IPS-18c (cell line): ENCODE data around the gene HLA-DQB1.
"Not testable (repeated sequence)": the region's sequence is repeated elsewhere in the genome, so short reads cannot be mapped to it uniquely, and the experiment has no call there.

ENCODE experiments used
- H3K4me3 ChIP-seq: 2 replicates; pipeline ENCODE4 v1.7.0; 2013; ENCODE audit warnings: low read depth, mild to moderate bottlenecking, low read length, moderate library complexity; ENCODE audit not compliant: insufficient read depth
- H3K9me3 ChIP-seq: one replicate; pipeline ENCODE4 v1.6.1; 2013; ENCODE audit warnings: mild to moderate bottlenecking, low read length, moderate library complexity; ENCODE audit not compliant: control insufficient read depth, insufficient read depth

Gene HLA-DQB1

GRCh38 chr6:32639440-32640394, 26.7 kb downstream of the HLA-DQB1 start:
- Histone ChIP-seq H3K4me3 (no peak overlapping the region), H3K9me3 (no peaks in the 10 kb centered on the region)

GRCh38 chr6:32638532-32639219, 27.8 kb downstream of the HLA-DQB1 start:
- Histone ChIP-seq H3K9me3 (no peaks in the 10 kb centered on the region), H3K4me3 (no peak overlapping the region)

- Histone ChIP-seq H3K9me3 (no peaks in the 10 kb centered on the region), H3K4me3 (no peak overlapping the region)
These were observed 28.6 kb downstream of the HLA-DQB1 start for GRCh38 chr6:32637883-32638282.

DNA sequence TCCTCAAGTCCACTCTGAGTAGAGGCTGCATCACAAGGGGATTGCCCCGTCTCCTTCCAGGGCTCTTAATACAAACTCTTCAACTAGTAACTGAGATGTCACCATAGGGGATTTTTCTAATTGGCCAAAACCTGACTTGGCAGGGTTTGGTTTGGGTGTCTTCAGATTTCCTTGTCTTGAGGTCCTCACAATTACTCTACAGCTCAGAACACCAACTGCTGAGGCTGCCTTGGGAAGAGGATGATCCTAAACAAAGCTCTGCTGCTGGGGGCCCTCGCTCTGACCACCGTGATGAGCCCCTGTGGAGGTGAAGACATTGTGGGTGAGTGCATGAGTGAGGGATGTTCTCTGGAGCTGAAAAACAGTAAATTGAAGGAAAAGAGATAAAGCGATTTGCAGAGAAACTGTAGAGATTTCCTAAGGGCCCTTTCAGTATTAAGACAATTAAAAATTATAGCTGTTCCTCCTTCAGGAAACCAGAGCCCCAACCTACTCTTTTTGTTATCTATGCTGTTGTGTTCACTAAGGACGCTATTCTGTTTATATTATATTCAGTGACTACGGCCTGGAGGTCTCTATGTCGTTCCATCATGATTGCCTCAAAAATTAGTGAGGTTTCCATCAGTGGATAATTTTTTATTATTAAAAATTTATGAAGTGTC, 29.1 kb downstream of the HLA-DQB1 start, which contains the start of gene HLA-DQA1:
Gene HLA-DQA1 (plus strand): TSS at position 188 of the 662 bp plus-strand sequence. CDS start 53 bp downstream, at position 241.
- Histone ChIP-seq H3K9me3 (no peaks in the 10 kb centered on the region), H3K4me3 (no peak within 1 kb of the TSS)

DNA sequence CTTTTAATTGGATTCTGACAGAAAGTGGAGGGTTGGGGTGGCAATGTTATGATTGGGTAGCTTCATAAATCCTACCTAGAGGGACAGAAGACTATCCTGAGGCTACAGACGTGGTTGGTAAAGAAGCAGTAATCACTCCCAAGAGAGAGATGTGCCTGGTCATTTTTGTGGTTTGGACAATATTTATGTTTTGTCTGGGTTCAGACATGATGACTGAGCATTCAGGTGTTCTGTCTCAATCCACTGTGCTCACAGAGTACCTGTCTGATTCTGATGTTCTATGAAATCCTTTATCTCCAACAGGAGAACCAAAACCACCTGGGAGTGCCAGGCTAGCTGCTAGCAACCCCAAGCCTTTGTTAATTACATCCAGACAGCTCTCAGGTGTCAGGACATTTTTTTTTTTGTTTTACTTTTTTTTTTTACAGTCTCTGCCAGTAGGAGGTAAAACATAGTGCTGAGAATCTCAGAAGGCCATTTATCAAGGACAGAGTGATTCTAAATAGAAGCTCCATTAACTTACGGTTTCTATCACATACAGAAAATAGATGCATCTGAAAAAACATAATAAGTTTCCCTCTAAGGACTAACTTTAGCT, 30.8 kb downstream of the HLA-DQB1 start:
- H3K4me3 ChIP-seq: no peak overlapping the region
- no peaks in the 10 kb centered on the region for H3K9me3 ChIP-seq

- not testable (repeated sequence) for H3K9me3 ChIP-seq, H3K4me3 ChIP-seq
These were observed 36.7 kb downstream of the HLA-DQB1 start for GRCh38 chr6:32629793-32630192.

DNA sequence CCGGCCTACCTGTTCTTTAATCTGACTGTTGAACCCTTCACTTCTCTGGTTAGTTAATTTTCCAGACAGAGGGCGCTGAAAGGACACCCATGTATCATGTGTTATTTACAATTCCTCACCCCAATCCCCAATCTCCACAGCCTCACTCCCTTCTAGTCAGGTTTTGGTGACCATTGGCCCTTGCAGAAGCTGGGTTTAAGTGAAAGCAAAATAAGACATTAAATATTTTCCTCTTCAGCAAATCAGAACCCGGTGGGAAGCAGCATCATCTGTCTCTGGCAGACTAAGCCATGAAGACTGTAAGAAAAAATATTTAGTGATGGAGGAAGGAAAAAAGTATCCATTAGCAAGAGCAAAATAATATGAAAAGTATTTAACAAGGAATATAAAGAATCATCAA, 38.6 kb downstream of the HLA-DQB1 start:
- H3K9me3 ChIP-seq: no peaks in the 10 kb centered on the region
- no peak overlapping the region for H3K4me3 ChIP-seq

- no peak overlapping the region for H3K4me3 ChIP-seq
- no peaks in the 10 kb centered on the region for H3K9me3 ChIP-seq
These were observed 39.2 kb downstream of the HLA-DQB1 start for GRCh38 chr6:32627249-32627648.

DNA sequence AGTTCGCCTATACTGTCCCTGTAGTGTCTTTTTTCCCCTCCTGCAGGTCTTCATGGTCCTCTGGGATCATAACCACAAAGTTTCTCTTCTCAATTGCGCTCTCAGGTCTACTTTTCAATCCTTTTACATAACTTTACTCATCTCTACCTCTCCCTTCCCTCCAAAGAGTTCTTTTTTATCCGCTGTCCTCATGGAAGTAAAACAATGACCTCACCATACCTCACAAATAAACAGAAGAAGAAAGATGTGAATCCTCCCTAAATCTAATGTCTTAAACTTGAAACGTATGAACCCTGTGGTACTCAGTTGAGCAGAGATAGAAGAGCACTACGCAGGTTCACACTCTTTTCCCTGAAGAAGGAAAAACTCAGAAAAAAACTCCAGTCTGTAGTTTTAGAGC, 41.3 kb downstream of the HLA-DQB1 start:
- H3K9me3 ChIP-seq: no peaks in the 10 kb centered on the region
- H3K4me3 ChIP-seq: no peak overlapping the region

GRCh38 chr6:32624565-32624964, 41.9 kb downstream of the HLA-DQB1 start:
- Histone ChIP-seq H3K4me3 (no peak overlapping the region), H3K9me3 (no peaks in the 10 kb centered on the region)

DNA sequence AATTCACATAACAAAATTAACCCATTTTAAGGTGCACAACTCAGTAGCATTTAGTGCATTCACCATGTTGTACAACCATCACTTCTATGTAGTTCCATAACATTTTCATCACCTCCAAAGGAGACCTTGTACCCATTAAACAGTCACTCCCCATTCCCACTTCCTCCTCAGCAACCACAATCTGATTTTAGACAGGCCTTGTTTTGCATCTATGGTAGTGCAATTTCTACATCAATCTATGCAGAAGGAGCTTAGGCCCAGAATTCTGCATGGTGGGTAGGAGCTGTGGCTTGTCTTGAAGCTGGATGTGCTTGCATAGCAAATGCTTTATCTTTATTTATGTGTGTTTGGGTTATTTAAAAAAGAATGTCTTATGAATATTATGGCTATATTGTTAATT, 42.8 kb downstream of the HLA-DQB1 start:
- no peaks in the 10 kb centered on the region for H3K9me3 ChIP-seq

GRCh38 chr6:32622545-32623401, 43.7 kb downstream of the HLA-DQB1 start:
- H3K9me3 ChIP-seq: no peaks in the 10 kb centered on the region
- no peak overlapping the region for H3K4me3 ChIP-seq

More for the DNA sequence above, 42.8 kb downstream of the HLA-DQB1 start:
- no peak overlapping the region for H3K4me3 ChIP-seq

- Histone ChIP-seq H3K9me3 (no peaks in the 10 kb centered on the region), H3K4me3 (no peak overlapping the region)
These were observed 45.1 kb downstream of the HLA-DQB1 start for GRCh38 chr6:32621372-32621771.

DNA sequence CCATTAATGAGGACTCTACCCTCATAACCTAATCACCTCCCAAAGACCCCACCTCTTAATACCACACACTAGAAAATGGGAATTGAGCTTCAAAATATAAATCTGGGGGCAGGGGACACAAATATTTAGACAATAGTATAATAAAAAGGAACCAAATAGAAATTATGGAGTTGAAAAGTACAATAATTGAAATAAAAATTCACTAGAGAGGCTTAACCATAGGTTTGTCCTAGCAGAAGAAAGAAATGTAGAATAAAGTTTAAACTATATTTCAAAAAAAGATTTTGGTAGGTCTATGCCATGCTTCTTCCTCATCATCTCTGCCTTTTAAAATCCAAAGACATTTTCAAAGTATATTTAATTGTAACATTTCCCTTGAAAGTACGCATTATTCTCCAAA, 48.7 kb downstream of the HLA-DQB1 start:
- Histone ChIP-seq H3K9me3 (no peaks in the 10 kb centered on the region), H3K4me3 (no peak overlapping the region)

DNA sequence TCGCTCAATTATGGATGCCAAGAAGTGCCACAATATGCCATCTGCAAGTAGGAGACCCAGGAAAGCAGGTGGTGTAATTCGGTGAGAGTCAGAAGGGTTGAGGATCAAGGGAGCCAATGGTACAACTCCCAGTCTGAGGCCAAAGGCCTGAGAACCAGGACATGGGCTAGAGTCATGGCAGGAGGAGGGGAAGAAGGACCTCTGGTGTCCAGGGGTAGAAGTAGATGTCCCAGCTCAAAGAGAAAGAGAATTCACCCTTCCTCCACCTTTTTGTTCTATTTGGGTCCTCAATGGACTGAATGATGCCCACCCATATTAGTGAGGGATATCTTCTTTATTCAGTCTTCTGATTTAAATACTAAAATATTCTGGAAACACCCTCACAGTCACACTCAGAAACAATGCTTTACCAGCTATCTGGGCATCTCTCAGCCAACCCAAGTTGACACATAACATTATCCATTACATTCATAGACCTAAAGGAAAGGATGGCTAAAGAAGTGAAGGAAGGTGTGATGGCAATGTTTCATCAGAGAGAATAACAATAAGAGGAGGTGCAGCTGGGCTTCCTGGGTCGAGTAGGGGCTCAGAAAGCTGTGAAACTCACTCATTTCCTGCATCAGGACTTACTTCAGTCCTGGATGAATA, 50.4 kb downstream of the HLA-DQB1 start:
- Histone ChIP-seq H3K4me3 (no peak overlapping the region), H3K9me3 (no peaks in the 10 kb centered on the region)
